HG03457 (cell line): Measurements from ENCODE around the gene RXFP1.
A peak's percentile ranks its signal among the peaks of the same experiment; 100 is the strongest.

ENCODE experiments used
- ATAC-seq: cut with Tn5 transposase; IDR thresholded peaks from one replicate; pipeline ENCODE4 v1.9.1; 2021; ENCODE audit warnings: moderate number of reproducible peaks; ENCODE audit not compliant: unreplicated experiment

Gene RXFP1

GRCh38 chr4:158521484-158522088 lies at the start of gene RXFP1:
Gene RXFP1 (plus strand): TSS chr4:158521882. CDS start chr4:158521977, 95 bp downstream.
- no peak for ATAC-seq

GRCh38 chr4:158481811-158482210 lies 39.9 kb upstream of the RXFP1 start:
- no peak for ATAC-seq

GRCh38 chr4:158484173-158484885 lies 37.4 kb upstream of the RXFP1 start:
- ATAC-seq: no peak

GRCh38 chr4:158490629-158491028 lies 31.1 kb upstream of the RXFP1 start:
- no peak for ATAC-seq

GRCh38 chr4:158492391-158492790 lies 29.3 kb upstream of the RXFP1 start:
- no peak for ATAC-seq

GRCh38 chr4:158496030-158496741 lies 25.5 kb upstream of the RXFP1 start:
- ATAC-seq: no peak

GRCh38 chr4:158500054-158500453 lies 21.6 kb upstream of the RXFP1 start:
- ATAC-seq: no peak

- no peak for ATAC-seq
These were observed 8.4 kb upstream of the RXFP1 start for GRCh38 chr4:158513256-158513655.

GRCh38 chr4:158519226-158519625 lies 2.5 kb upstream of the RXFP1 start:
- ATAC-seq: no peak

- no peak for ATAC-seq
These were observed 2.4 kb downstream of the RXFP1 start for GRCh38 chr4:158523990-158524535.

GRCh38 chr4:158527516-158527915 lies 5.8 kb downstream of the RXFP1 start:
- ATAC-seq: no peak

- no peak for ATAC-seq
These were observed 7.8 kb downstream of the RXFP1 start for GRCh38 chr4:158529505-158529904.

GRCh38 chr4:158530381-158530780 lies 8.7 kb downstream of the RXFP1 start:
- ATAC-seq: no peak

- no peak for ATAC-seq
These were observed 9.2 kb downstream of the RXFP1 start for GRCh38 chr4:158530898-158531297.

- ATAC-seq: no peak
These were observed 11.0 kb downstream of the RXFP1 start for GRCh38 chr4:158532556-158533231.

GRCh38 chr4:158534727-158535126 lies 13.0 kb downstream of the RXFP1 start:
- no peak for ATAC-seq

GRCh38 chr4:158535130-158535614 lies 13.5 kb downstream of the RXFP1 start:
- ATAC-seq: peak; percentile 78

GRCh38 chr4:158536833-158537232 lies 15.2 kb downstream of the RXFP1 start:
- no peak for ATAC-seq

- no peak for ATAC-seq
These were observed 16.5 kb downstream of the RXFP1 start for GRCh38 chr4:158538176-158538575.

GRCh38 chr4:158538911-158539310 lies 17.2 kb downstream of the RXFP1 start:
- ATAC-seq: no peak
